ENCODE measurements around the gene RFESD.
A peak's percentile ranks its signal among the peaks of the same experiment; 100 is the strongest.

The RFESD gene

DNA sequence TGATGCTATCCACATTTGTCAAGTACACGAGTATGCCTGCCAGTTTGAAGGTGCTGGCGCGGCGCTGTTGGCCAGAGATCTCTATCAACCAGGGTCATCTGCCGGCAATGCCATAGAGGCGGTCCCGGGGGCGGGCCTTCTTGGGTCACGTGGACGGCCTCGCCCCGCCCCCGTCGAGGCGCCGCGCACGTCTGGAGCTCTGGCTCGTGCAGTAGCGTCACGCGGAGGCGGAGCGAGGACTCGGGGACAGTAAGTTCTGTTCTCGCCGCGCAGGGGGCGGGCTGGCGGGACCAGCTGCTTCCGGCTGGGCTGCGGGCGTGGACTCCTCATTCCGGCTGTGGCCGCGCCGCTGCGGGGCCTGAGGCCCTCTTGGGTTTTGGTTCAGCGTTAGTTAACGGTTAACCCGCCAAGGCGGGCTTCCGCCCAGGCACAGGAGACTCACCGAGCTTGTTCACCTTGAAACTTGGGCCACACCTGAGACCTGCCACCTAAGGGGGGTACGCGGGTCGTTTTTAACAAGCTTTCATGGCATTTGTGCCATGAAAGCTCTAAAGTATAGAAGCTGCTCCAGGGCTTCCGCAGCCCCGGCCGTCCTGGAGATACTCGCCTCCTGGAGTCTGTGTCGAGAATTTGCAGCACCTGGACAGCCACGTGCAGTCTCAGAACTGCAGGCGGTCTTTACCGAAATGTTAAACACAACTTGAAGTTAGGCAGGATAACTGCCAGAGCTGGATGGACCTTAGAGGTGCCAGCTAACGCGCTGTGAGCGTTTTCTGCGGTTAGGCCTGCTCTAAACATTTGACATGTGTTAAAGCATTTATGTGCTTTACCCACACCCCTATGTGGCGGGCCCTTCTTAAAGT, at the start of gene RFESD:
Gene RFESD, plus strand, starts transcription at position 209 of the 863 bp plus-strand sequence. CDS start 5,495 bp downstream, outside the sequence.
- peak; percentile 87 for DNase-seq

DNA sequence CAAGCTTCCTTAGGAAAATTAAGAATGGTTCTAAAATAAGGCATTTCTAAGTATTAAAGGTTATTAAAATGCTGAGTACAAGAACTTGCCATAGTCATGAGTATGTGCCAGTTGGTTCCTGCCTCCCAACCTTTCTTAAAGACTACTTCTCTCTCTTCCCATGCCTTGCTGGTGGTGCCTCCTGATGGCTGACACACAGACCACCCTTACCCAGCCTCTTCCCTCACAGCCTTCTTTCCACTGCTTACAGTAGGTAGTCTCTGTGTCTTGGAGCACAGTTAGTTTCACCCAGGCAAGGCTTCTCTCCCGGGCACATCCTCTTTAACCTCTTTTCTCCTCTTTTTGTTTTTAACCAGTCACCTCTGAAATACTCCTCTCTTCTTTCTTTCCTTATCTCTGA, 47.3 kb upstream of the RFESD start:
- DNase-seq = no peak

DNA sequence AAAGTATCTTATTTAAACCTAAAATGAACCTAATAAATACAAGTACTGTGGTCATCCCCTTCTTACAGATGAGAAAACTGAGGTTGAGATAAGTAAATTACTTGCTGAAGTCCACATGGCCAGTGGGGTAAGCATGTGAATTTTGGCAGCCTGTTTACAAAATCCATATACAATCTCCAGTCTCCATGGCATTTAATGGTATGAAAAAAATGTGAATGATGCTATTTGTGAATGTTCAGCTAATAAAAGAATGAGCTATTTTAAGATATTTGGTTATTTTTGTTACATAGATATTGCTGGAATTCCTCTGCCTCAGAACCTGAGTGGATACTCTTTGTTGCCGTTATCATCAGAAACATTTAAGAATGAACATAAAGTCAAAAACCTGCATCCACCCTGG, 46.0 kb upstream of the RFESD start:
- no peak for DNase-seq

DNA sequence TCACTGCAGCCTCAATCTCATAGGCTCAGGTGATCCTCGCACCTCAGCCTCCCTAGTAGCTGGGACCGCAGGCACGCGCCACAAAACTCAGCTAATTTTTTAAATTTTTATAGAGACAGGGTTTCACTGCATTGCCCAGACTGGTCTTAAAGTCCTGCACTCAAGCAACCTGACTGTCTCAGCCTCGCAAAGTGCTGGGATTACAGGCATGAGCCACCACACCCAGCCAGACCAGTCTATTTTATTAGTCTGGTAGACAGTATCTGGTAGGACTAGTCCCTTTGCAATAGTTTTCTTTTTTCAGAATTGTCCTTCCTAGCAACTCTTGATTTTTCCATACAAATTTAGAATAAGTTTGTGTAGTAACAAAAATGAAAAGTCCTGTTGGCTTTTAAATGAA, 40.8 kb upstream of the RFESD start:
- DNase-seq = no peak

DNA sequence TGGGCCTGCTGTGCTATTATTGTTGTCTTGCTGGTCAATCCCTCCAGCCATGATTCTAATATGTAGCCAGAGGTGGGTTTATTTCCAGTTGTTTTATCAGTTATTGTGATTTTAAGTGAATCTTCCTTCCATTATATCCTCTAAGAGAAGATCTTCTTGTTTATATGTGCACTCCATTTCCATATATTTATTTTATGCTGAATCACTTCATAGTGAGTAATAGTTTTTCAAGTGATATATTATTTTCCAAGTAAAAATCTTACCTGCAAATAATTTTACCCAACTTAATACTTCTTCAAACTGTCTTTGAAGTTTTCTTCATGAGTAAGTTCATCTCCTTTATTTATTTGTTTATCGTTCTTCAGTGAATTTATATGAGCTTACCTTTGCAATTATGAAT, 40.2 kb upstream of the RFESD start:
- DNase-seq = no peak

DNA sequence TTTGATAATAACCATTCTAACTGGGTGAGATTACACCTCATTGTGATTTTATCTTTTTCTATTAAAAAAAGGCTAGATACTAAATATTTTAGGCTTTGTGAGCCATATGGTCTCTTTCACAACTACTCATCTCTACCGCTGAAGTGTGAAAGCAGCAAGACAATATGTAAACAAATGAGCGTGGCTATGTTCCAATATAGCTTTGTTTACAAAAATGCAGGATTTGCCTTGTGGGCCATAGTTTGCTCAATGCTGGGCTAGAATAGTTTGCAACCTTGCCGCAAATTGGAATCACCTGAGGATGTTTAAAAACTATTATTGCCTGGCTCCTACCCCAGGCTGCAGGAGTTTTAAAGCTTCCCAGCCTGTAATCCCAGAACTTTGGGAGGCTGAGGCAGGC, 36.9 kb upstream of the RFESD start:
- DNase-seq = no peak

DNA sequence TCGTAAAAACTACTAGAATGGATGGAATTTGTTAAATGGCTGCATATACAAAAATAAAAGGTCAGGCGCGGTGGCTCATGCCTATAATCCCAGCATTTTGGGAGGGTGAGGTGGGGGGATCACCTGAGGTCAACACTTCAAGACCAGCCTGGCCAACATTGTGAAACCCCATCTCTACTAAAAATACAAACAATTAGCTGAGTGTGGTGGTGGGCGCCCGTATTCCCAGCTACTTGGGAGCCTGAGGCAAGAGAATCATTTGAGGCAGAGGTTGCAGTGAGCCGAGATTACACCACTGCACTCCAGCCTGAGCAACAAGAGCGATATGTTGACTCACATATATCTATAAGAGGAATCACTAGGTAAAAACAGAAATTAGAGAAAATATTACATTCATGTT, 36.0 kb upstream of the RFESD start:
- DNase-seq = no peak

DNA sequence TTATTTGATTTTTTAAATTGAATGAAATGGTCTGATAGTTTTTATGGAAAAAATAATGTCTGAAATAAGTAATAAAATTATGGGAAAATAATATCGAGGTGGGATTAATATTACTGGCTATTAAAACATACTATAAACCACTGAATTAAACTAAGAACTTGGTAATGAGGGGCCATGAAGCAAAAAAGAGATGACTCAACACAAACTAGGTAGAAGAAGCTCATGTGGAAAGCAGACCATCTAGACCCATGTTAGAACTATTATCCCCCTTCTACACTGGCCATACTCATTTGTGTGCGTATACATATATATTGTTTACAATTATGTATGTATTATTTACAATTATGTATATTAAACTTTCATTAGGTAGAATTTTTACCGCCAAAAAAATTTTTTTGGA, 35.2 kb upstream of the RFESD start:
- no peak for DNase-seq

DNA sequence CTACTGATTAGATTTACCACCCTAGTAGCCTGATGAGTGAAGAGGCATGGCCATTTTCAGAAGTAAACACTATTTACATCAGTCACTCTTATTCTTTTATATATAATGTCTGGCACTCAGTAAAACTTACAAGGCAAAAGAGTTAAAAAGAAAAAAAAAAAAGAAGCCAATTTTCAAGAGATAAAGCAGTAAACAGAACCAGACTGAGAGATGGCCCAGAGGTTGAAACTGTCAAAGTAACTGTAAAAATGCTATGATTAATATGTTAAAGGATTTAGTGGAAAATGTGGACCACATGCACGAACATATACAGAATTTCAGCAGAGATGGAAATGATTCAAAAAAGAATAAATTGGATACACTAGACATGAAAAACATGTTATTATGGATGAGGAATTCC, 33.1 kb upstream of the RFESD start:
- DNase-seq = no peak

DNA sequence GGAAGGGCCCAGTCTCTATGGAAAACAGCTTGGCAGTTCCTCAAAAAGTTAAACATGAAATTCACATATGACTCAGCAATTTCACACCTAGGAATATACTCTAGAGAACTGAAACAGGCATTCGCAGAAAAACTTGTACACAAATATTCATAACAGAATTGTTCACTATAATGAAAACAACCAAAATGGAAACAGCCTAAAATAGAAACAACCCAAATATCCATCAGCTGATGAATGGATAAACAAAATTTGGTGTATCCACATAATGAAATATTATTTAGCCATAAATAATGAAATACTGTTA, 31.5 kb upstream of the RFESD start:
- no peak for DNase-seq

DNA sequence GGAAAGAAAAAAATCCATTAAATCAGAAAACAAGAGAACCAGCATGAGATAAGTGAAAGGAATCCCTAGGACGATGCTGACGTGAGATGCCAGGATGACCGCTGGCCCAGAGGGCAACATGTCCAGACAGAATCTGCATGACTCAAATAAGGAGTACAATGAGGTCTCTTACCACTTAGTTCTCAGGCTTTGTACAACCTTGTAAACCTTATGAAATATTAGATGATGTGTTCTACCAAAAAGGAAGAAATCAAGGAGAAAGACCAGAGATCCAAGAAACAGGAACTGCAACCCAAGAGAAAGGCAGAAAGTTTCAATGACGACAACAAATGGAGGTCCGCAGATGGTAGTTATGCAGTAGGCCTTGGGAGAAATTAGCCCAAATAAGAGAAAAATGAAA, 29.5 kb upstream of the RFESD start:
- no peak for DNase-seq

DNA sequence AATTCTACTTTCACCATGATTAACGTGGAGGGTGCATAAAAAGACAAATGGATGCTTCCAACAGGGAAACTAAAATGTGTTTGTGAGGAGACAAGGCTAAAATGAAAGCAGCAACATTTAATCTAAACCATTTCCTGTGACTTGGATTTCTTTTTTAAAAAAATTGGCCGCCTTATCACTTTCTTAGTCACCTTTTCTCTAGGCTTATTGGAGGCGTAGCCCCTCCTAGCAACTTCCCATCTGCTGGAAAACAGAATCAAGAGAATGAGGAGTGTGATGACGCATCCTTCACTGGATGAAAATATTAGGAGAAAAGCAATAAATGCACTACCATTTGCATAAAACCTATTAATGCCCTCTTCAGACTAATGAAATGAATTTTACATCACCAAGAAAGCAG, 27.5 kb upstream of the RFESD start:
- DNase-seq = no peak

DNA sequence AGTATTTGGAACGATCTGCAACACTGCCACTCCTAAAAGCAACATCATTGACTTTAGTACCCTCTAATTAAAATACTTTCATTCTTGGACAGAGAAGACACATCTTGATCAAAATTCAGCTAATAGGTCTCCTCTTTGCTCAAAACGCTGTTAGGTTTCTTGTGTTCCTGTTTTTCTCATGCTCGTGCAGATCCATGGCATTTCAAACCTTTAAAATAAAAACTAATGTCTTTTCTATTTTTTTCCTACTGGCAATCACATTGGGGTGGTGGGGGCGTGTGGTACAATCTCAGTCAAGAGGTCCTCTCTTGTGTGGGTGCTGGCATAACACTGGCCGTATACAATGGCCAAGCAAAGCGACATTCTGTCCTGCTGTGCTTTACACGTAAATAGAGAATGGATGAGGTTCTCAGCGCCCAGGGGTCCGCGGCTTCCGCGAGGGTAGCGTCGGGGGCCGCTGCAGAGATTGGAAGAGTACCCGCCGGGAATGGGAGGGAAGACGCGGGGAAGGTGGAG, 27.0 kb upstream of the RFESD start:
- no peak for DNase-seq

DNA sequence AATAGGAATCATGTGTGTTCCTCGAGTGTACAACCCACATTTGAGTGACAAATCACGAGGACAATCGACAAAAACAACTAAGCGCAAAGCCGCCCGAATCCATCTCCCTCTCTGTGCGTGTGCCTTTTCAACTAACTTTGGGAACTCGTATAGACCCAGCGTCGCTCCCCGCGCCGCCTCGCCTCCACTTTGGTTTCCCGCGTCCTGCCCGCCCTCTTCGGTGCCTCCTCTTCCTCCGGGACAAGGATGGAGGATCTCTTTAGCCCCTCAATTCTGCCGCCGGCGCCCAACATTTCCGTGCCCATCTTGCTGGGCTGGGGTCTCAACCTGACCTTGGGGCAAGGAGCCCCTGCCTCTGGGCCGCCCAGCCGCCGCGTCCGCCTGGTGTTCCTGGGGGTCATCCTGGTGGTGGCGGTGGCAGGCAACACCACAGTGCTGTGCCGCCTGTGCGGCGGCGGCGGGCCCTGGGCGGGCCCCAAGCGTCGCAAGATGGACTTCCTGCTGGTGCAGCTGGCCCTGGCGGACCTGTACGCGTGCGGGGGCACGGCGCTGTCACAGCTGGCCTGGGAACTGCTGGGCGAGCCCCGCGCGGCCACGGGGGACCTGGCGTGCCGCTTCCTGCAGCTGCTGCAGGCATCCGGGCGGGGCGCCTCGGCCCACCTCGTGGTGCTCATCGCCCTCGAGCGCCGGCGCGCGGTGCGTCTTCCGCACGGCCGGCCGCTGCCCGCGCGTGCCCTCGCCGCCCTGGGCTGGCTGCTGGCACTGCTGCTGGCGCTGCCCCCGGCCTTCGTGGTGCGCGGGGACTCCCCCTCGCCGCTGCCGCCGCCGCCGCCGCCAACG, 26.3 kb upstream of the RFESD start, which contains the start of gene GPR150:
Gene GPR150, plus strand, starts transcription at position 58 of the 840 bp plus-strand sequence. Its CDS starts 189 bp downstream, at position 247.
- DNase-seq = peak; percentile 26

DNA sequence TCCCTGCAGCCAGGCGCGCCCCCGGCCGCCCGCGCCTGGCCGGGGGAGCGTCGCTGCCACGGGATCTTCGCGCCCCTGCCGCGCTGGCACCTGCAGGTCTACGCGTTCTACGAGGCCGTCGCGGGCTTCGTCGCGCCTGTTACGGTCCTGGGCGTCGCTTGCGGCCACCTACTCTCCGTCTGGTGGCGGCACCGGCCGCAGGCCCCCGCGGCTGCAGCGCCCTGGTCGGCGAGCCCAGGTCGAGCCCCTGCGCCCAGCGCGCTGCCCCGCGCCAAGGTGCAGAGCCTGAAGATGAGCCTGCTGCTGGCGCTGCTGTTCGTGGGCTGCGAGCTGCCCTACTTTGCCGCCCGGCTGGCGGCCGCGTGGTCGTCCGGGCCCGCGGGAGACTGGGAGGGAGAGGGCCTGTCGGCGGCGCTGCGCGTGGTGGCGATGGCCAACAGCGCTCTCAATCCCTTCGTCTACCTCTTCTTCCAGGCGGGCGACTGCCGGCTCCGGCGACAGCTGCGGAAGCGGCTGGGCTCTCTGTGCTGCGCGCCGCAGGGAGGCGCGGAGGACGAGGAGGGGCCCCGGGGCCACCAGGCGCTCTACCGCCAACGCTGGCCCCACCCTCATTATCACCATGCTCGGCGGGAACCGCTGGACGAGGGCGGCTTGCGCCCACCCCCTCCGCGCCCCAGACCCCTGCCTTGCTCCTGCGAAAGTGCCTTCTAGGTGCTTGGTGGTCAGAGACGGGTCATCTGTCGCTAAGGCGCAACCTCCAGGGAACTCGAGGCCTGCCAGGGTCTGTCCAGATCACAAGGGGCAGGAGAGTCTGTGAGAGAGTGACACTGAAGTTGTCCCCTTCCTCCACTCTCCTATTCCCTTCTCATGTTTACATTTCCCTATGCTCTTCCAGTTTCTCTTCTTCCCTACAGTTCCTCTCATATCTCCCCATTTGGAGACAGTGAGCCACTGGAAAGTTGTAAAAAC, 25.4 kb upstream of the RFESD start:
- peak; percentile 16 for DNase-seq

DNA sequence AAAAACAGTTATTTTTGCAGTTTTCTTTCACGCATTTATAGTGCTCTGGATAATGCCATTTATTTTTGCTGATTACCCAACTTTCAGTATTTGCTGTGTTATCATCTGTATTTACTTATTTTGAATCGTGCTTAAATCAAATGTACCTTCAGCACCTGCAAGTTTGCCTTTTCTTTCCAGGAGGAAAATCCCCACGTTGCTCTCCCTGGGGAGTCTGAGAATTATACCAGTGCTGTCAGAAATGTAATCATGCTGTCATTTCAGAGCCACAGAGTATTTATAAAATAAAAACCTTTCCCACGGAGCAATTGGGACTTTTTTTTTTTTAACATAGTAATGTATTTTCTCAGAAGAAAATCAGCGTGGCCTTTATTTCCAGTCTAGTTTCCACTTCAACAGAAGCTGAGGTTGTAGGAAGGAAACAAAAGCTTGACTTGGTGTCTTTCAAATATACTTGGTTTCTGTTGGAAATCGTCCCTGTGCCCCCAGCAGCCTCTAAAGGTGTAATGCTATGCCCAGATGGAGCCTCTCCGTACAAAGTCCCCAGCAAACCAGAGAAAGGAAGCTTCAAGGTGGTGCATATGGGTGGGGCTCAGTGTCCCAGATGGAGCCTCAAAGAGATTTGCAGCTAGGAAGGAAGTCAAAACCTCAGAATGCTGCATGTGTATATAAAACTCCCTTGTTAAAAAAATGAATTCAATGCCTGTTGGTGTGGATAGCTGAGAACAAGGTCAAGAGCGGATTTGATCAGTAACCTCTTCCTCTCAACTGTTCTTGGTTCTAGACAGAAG, 24.5 kb upstream of the RFESD start:
- DNase-seq = peak; percentile 51

DNA sequence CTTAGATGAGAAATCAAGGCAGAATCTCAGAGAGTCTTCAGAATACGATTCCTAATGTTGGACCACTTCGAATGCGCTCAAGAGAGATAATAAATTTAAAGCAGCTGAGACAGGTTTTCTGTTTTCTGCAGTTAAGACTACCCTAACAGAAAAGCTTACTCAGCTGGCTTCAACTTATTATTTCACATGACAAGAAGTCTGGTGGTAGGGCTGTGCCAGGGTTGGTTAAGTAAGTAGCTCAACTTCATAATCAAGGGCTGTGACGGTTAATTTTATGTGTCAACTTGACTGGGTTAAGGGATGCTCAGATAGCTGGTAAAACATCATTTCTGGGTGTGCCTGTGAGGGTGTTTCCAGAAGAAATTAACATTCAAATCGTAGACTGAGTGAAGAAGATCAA, 22.9 kb upstream of the RFESD start:
- DNase-seq = no peak

DNA sequence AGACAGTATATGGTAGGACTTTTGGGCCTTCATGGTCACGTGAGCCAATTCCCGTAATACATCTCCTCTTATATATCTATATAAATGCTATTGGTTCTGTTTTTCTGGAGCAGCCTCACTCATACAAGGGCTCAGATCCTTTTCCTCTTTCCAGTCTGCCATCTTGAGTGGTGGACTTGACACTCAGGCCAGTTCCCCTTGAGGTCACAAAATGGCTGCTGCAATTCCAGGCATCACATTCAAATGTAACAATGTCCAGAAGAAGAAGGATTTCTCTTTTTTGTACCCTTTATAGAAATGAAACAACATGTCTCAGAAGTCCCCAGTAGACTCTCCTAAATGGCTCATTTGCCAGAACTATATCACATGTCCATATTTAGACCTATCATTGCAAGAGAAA, 22.2 kb upstream of the RFESD start:
- no peak for DNase-seq

DNA sequence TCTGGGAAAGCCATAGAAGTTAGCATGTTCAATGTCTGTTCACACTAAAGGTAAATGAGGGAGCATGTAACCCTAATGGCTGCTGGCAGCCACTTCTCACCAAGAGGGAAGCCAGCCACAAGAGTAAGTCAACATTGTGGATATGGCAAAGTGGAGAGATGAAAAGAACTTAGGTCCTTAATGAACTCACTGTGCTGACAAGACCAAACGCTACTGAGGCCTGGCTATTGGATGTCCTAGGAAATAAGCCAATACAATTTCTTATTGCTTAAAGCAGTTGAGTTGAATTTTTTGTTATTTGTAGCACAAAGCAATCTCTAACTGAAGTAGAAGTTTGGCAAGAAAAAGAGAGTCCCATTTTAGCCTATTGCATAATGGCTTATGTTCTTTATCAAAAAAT, 19.9 kb upstream of the RFESD start:
- no peak for DNase-seq

DNA sequence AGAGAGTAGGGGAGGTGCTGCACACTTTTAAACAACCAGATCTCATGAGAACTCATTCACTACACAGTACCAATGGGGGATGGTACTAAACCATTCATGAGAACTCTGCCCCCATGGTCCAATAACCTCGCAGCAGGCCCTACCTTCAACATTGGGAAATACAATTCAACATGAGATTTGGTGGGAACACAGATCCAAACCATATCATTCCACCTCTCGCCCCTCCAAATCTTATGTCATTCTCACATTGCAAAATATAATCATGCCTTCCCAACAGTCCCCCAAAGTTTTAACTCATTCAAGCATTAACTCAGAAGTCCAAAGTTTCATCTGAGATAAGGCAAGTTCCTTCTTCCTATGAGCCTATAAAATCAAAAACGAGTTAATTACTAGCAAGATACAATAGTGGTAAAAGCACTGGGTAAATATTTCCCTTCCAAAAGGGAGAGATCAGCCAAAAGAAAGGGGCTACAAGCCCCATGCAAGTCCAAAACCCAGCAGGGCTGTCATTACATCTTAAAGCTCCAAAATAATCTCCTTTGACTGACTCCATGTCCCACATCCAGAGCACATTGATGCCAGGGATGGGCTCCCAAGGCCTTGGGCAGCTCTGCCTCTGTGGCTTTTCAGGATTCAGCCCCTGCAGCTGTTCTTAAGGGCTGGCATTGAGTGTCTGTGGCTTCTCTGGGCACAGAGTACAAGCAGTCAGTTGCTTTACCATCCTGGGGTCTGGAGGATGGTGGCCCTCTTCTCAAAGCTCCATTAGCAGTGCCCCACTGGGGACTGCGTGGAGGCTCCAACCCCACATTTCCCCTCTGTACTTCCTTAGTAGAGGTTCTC, 18.4 kb upstream of the RFESD start:
- no peak for DNase-seq

DNA sequence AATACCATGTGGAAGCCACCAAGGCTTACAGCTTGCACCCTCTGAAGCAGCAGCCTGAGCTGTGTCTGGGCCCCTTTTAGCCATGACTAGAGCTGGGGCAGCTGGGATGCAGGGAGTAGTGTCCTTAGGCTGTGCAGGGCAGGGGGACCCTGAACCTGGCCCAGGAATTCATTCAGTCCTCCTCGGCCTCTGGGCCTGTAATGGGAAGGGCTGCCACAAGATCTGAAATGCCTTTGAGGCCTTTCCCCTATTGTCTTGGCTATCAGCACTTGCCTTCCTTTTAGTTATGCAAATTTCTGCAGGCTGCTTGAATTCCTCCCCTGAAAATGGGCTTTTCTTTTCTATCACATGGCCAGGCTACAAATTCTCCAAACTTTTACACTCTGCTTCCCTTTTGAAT, 17.6 kb upstream of the RFESD start:
- no peak for DNase-seq
